Karpas-422 (cell line): Measurements from ENCODE around the gene PHYKPL. TPM values are rescaled to one million over a fixed set of nuclear protein-coding genes. Genes with fewer than 3 reads are reported as not detected.
A peak's percentile ranks its signal among the peaks of the same experiment; 100 is the strongest.

ENCODE experiments used
- DNase-seq: peaks from one replicate; pipeline ENCODE4 v3.0.0-alpha.2; 2015
- H2AFZ ChIP-seq: fragments of 200-600 bp; sonication (generic); 2 replicates; pipeline ENCODE4 v1.6.1; 2014; ENCODE audit warnings: antibody characterized with exemption, low read length, mixed read lengths
- H3K27ac ChIP-seq: fragments of 200-600 bp; sonication (generic); 2 replicates; pipeline ENCODE4 v1.5.1; 2014; ENCODE audit warnings: mild to moderate bottlenecking, low read length, moderate library complexity
- H3K27me3 ChIP-seq: fragments of 200-600 bp; sonication (generic); 2 replicates; pipeline ENCODE4 v1.6.1; 2014; ENCODE audit warnings: low read length, mixed read lengths
- H3K36me3 ChIP-seq: fragments of 200-600 bp; sonication (generic); 2 replicates; pipeline ENCODE4 v1.6.1; 2014; ENCODE audit warnings: low read length, mixed read lengths; ENCODE audit not compliant: insufficient read depth
- H3K4me1 ChIP-seq: fragments of 200-600 bp; sonication (generic); 2 replicates; pipeline ENCODE4 v1.6.1; 2014; ENCODE audit warnings: mild to moderate bottlenecking, low read length, mixed read lengths
- H3K4me2 ChIP-seq: fragments of 200-600 bp; sonication (generic); 2 replicates; pipeline ENCODE4 v1.6.1; 2014; ENCODE audit warnings: low read length, low read depth, mild to moderate bottlenecking; ENCODE audit not compliant: poor library complexity, severe bottlenecking
- H3K4me3 ChIP-seq: fragments of 200-600 bp; sonication (generic); 2 replicates; pipeline ENCODE4 v1.5.1; 2014; ENCODE audit warnings: mild to moderate bottlenecking, antibody characterized with exemption, low read length, mixed read lengths
- H3K79me2 ChIP-seq: fragments of 200-600 bp; sonication (generic); 2 replicates; pipeline ENCODE4 v1.6.1; 2014; ENCODE audit warnings: mild to moderate bottlenecking, low read length, mixed read lengths
- H3K9ac ChIP-seq: fragments of 200-600 bp; sonication (generic); 2 replicates; pipeline ENCODE4 v1.6.0; 2014; ENCODE audit warnings: low read length
- H3K9me2 ChIP-seq: fragments of 200-600 bp; sonication (generic), shearing (Covaris generic); replicated peaks from 2 replicates; pipeline ENCODE4 v1.6.0; 2014; ENCODE audit warnings: mild to moderate bottlenecking, low read length, moderate library complexity; ENCODE audit not compliant: insufficient read depth
- H3K9me3 ChIP-seq: fragments of 300-700, 200-600 bp; sonication (generic); 2 replicates; pipeline ENCODE4 v1.6.1; 2014; ENCODE audit warnings: low read length, mixed read lengths
- H4K20me1 ChIP-seq: fragments of 200-600 bp; sonication (generic); 2 replicates; pipeline ENCODE4 v1.6.1; 2014; ENCODE audit warnings: mild to moderate bottlenecking, antibody characterized with exemption, low read length, low read depth; ENCODE audit not compliant: insufficient read depth
- total RNA-seq: library from RNA; depleted of rRNA; stranded (reverse); fragments of >200 nt; shearing (Covaris generic); gene quantifications from 2 replicates; pipeline ENCODE4 v1.2.3, GENCODE V29; 2014; ENCODE audit warnings: low replicate concordance

The PHYKPL gene
- total RNA-seq, 1 experiment from 2014 or later, result 116 TPM

- Histone ChIP-seq H3K9me3 (no peaks in the 10 kb centered on the region), H2AFZ (no peak overlapping the region), H3K36me3 (peaks cover 26% of the 10 kb centered on the region; the same call in 1 of the 2 replicates), H3K27ac (no peak overlapping the region), H3K4me1 (no peaks in the 10 kb centered on the region; the same call in 1 of the 2 replicates), H3K9me2 (no peaks in the 10 kb centered on the region), H3K4me2 (no peak overlapping the region), H3K4me3 (no peak overlapping the region), H3K27me3 (no peaks in the 10 kb centered on the region), H3K9ac (no peak overlapping the region), H4K20me1 (peaks cover 6% of the 10 kb centered on the region; the same call in 1 of the 2 replicates), H3K79me2 (peaks cover 3% of the 10 kb centered on the region)
- no peak for DNase-seq
These were observed 10.3 kb downstream of the PHYKPL start for GRCh38 chr5:178222292-178222691.

GRCh38 chr5:178221853-178222252 lies 10.7 kb downstream of the PHYKPL start:
- no peak for DNase-seq
- Histone ChIP-seq H3K9me2 (no peaks in the 10 kb centered on the region), H3K9me3 (no peaks in the 10 kb centered on the region), H3K4me2 (no peak overlapping the region), H3K79me2 (no peaks in the 10 kb centered on the region), H3K4me1 (peaks cover 4% of the 10 kb centered on the region), H2AFZ (no peak overlapping the region), H4K20me1 (peaks cover 6% of the 10 kb centered on the region; the same call in 1 of the 2 replicates), H3K4me3 (no peak overlapping the region), H3K27me3 (no peaks in the 10 kb centered on the region), H3K27ac (no peak overlapping the region), H3K36me3 (peaks cover 22% of the 10 kb centered on the region; the same call in 1 of the 2 replicates), H3K9ac (no peak overlapping the region)

- no peaks in the 10 kb centered on the region for H3K9me3 ChIP-seq
- H3K9me2 ChIP-seq, result no peaks in the 10 kb centered on the region
- H3K27ac ChIP-seq, result no peak overlapping the region
- no peak overlapping the region for H2AFZ ChIP-seq
- no peaks in the 10 kb centered on the region for H3K79me2 ChIP-seq
- peaks cover 6% of the 10 kb centered on the region; the same call in 1 of the 2 replicates for H4K20me1 ChIP-seq
- H3K4me1 ChIP-seq, result peaks cover 10% of the 10 kb centered on the region
- H3K9ac ChIP-seq, result no peak overlapping the region
- no peak for DNase-seq
- H3K36me3 ChIP-seq, result peaks cover 21% of the 10 kb centered on the region; the same call in 1 of the 2 replicates
- H3K4me3 ChIP-seq, result no peak overlapping the region
- H3K27me3 ChIP-seq, result no peaks in the 10 kb centered on the region
- no peak overlapping the region for H3K4me2 ChIP-seq
These were observed 11.3 kb downstream of the PHYKPL start for GRCh38 chr5:178221282-178221681.

GRCh38 chr5:178218827-178219226 lies 13.8 kb downstream of the PHYKPL start:
- Histone ChIP-seq H3K36me3 (peaks cover 12% of the 10 kb centered on the region; the same call in 1 of the 2 replicates), H3K79me2 (no peaks in the 10 kb centered on the region), H3K27ac (no peak overlapping the region), H3K9me3 (no peaks in the 10 kb centered on the region), H3K9me2 (no peaks in the 10 kb centered on the region), H3K9ac (no peak overlapping the region), H3K4me3 (no peak overlapping the region), H4K20me1 (peaks cover 6% of the 10 kb centered on the region; the same call in 1 of the 2 replicates), H3K4me1 (peaks cover 33% of the 10 kb centered on the region), H2AFZ (no peak overlapping the region), H3K27me3 (no peaks in the 10 kb centered on the region), H3K4me2 (no peak overlapping the region)
- DNase-seq, result no peak

GRCh38 chr5:178218237-178218776 lies 14.3 kb downstream of the PHYKPL start:
- Histone ChIP-seq H3K9me2 (no peaks in the 10 kb centered on the region), H3K4me1 (peaks cover 38% of the 10 kb centered on the region), H3K9ac (no peak overlapping the region), H3K79me2 (no peaks in the 10 kb centered on the region), H4K20me1 (peaks cover 6% of the 10 kb centered on the region; the same call in 1 of the 2 replicates), H3K4me3 (no peak overlapping the region), H3K36me3 (peaks cover 15% of the 10 kb centered on the region; the same call in 1 of the 2 replicates), H3K27me3 (no peaks in the 10 kb centered on the region), H3K27ac (no peak overlapping the region), H2AFZ (no peak overlapping the region), H3K4me2 (no peak overlapping the region), H3K9me3 (no peaks in the 10 kb centered on the region)
- no peak for DNase-seq

GRCh38 chr5:178216779-178217178 lies 15.8 kb downstream of the PHYKPL start:
- DNase-seq, result no peak
- no peaks in the 10 kb centered on the region for H3K27me3 ChIP-seq
- no peaks in the 10 kb centered on the region for H3K79me2 ChIP-seq
- peak overlapping the region; percentile 19 for H3K4me2 ChIP-seq
- peaks cover 44% of the 10 kb centered on the region for H3K4me1 ChIP-seq
- H3K9me2 ChIP-seq, result no peaks in the 10 kb centered on the region
- H3K36me3 ChIP-seq, result peaks cover 20% of the 10 kb centered on the region; the same call in 1 of the 2 replicates
- H3K9me3 ChIP-seq, result no peaks in the 10 kb centered on the region
- H2AFZ ChIP-seq, result no peak overlapping the region
- H4K20me1 ChIP-seq, result peaks cover 13% of the 10 kb centered on the region
- H3K4me3 ChIP-seq, result no peak overlapping the region
- peak overlapping the region; percentile 68 for H3K27ac ChIP-seq
- 0 out of 2 replicates have a peak overlapping the region, but pooled peaks have one; percentile 4 for H3K9ac ChIP-seq

- peaks cover 10% of the 10 kb centered on the region; the same call in 1 of the 2 replicates for H4K20me1 ChIP-seq
- H3K4me2 ChIP-seq, result peak overlapping the region; percentile 19
- H3K27me3 ChIP-seq, result no peaks in the 10 kb centered on the region
- H3K36me3 ChIP-seq, result peaks cover 20% of the 10 kb centered on the region; the same call in 1 of the 2 replicates
- H3K4me3 ChIP-seq, result no peak overlapping the region
- H3K9me2 ChIP-seq, result no peaks in the 10 kb centered on the region
- H3K79me2 ChIP-seq, result no peaks in the 10 kb centered on the region
- H3K9me3 ChIP-seq, result no peaks in the 10 kb centered on the region
- peaks cover 44% of the 10 kb centered on the region for H3K4me1 ChIP-seq
- peak overlapping the region; percentile 68 for H3K27ac ChIP-seq
- no peak overlapping the region for H2AFZ ChIP-seq
- peak; percentile 75 for DNase-seq
- no peak overlapping the region for H3K9ac ChIP-seq
These were observed 16.5 kb downstream of the PHYKPL start for GRCh38 chr5:178216088-178216534.

- Histone ChIP-seq H2AFZ (no peak overlapping the region), H3K79me2 (no peaks in the 10 kb centered on the region), H4K20me1 (peaks cover 8% of the 10 kb centered on the region; the same call in 1 of the 2 replicates), H3K9me2 (no peaks in the 10 kb centered on the region), H3K27ac (peak overlapping the region; percentile 68), H3K4me2 (no peak overlapping the region), H3K36me3 (peaks cover 24% of the 10 kb centered on the region), H3K9ac (no peak overlapping the region), H3K4me1 (peaks cover 44% of the 10 kb centered on the region), H3K27me3 (no peaks in the 10 kb centered on the region), H3K9me3 (no peaks in the 10 kb centered on the region), H3K4me3 (no peak overlapping the region)
- peak; percentile 43 for DNase-seq
These were observed 17.2 kb downstream of the PHYKPL start for GRCh38 chr5:178215280-178216002.
